ENCODE results near the gene SEPTIN5.

DNA sequence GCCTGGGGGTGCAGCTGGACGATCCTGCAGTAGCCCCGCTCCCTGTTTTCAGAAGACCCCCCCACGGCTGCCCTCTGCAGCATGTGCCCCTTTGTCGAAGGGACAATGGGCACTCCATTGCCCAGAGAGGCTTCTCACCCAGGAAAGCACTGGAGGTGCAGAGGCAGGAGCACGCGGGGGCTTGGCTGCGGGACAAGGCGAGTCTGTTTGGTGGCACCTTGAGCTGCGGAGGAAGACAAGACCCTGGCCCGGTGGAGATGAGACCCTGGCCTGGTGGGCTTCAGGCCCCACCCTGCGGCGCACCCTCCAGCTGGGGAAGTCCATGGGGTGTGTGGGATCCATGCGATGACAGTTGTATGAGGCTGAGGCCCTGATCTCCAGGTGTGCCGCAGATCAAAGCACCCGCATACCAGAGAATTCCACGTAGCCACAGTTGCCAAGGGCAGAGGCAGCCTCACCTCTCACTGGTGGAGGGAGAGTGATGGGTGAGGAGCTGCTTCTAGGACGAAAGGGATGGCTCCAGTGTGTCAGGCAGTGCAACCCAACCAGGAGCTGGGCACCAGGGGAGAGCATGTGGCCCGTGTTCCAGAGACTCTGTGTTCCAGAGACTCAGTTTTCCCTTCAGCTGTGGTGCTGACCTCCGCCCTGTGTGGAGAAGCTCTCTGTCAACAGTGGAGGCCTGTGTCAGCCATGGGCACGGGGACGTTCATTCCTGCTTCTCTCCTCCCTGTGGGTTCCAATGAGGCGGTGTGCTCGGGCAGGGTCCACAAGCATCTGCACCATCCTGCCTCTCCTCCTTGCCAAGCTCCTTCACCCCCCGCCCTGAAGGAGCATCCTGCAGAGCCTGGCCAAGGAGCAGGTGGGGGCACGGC lies 56.3 kb downstream of the SEPTIN5 start:
- TF ChIP-seq, protein P1, sequence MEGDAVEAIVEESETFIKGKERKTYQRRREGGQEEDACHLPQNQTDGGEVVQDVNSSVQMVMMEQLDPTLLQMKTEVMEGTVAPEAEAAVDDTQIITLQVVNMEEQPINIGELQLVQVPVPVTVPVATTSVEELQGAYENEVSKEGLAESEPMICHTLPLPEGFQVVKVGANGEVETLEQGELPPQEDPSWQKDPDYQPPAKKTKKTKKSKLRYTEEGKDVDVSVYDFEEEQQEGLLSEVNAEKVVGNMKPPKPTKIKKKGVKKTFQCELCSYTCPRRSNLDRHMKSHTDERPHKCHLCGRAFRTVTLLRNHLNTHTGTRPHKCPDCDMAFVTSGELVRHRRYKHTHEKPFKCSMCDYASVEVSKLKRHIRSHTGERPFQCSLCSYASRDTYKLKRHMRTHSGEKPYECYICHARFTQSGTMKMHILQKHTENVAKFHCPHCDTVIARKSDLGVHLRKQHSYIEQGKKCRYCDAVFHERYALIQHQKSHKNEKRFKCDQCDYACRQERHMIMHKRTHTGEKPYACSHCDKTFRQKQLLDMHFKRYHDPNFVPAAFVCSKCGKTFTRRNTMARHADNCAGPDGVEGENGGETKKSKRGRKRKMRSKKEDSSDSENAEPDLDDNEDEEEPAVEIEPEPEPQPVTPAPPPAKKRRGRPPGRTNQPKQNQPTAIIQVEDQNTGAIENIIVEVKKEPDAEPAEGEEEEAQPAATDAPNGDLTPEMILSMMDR (IDR thresholded peaks at IDR 0.05; ENCODE audit: insufficient read depth, low read length, poor library complexity, severe bottlenecking), result no peak
- TF ChIP-seq EZH2phosphoT487 (conservative IDR thresholded peaks at IDR 0.05; ENCODE audit: low read length), result no peak

Data from SU-DHL-6 (cell line).